ENCODE results near the gene PRG3. TPM values are rescaled to one million over a fixed set of nuclear protein-coding genes. Genes with fewer than 3 reads are reported as not detected.

Gene PRG3
- total RNA-seq, 1 donor from 2014 or later = not detected

DNA sequence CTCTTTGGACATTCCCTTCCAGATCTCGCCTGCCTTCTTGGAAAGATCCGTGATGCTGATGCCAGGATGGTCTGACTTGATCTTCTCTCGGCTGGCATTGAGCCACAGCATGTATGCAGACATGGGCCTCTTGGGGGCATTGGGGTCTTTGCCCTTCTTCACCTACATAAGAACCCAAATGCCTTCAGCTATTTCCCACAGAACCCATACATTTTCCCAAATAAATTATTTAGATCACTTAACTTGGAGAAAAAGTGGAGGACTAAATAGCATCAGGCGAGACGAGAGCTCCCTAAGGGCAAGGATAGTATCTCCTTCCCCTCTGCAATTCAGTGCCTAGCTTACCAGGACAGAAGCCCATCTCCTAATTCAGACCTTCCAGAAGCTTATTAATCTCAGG lies 53.2 kb downstream of the PRG3 start:
- TF ChIP-seq CTCF (IDR thresholded peaks at IDR 0.05; ENCODE audit: partially characterized antibody, unreplicated experiment) = no peak
- Mint-ChIP-seq H3K9me3 (ENCODE audit: unreplicated experiment) (peaks cover 23% of the 10 kb centered on the region), H3K4me3 (ENCODE audit: unreplicated experiment) (no peak overlapping the region), H3K27me3 (ENCODE audit: unreplicated experiment) (peaks cover 22% of the 10 kb centered on the region), H3K36me3 (ENCODE audit: unreplicated experiment) (no peaks in the 10 kb centered on the region), H3K4me1 (ENCODE audit: low read depth, unreplicated experiment) (peaks cover 16% of the 10 kb centered on the region), H3K27ac (ENCODE audit: unreplicated experiment) (peak overlapping the region; percentile 54)
- no peak for DNase-seq

Other genes starting within 250 kb of the PRG3 start
- 29.0 TPM for gene LRRC55, start 199.2 kb downstream of the PRG3 start, total RNA-seq (ENCODE audit: unreplicated experiment)
- 0.37 TPM for gene APLNR, start 143.9 kb downstream of the PRG3 start, total RNA-seq (ENCODE audit: unreplicated experiment)
- 198 TPM for gene TNKS1BP1, start 56.2 kb downstream of the PRG3 start, total RNA-seq (ENCODE audit: unreplicated experiment)
- 91.4 TPM for gene SSRP1, start 45.3 kb downstream of the PRG3 start, total RNA-seq (ENCODE audit: unreplicated experiment)
- 496 TPM for gene P2RX3, start 42.8 kb downstream of the PRG3 start, total RNA-seq (ENCODE audit: unreplicated experiment)
- gene PRG2, start 9.5 kb upstream of the PRG3 start, total RNA-seq (ENCODE audit: unreplicated experiment) = not detected
- 10.8 TPM for gene SLC43A3, start 46.0 kb upstream of the PRG3 start, total RNA-seq (ENCODE audit: unreplicated experiment)
- 119 TPM for gene RTN4RL2, start 79.4 kb upstream of the PRG3 start, total RNA-seq (ENCODE audit: unreplicated experiment)
- 5.2 TPM for gene SLC43A1, start 134.6 kb upstream of the PRG3 start, total RNA-seq (ENCODE audit: unreplicated experiment)
- 51.2 TPM for gene TIMM10, start 149.6 kb upstream of the PRG3 start, total RNA-seq (ENCODE audit: unreplicated experiment)
- gene SMTNL1, start 156.4 kb upstream of the PRG3 start, total RNA-seq (ENCODE audit: unreplicated experiment) = not detected
- gene UBE2L6, start 186.5 kb upstream of the PRG3 start, total RNA-seq (ENCODE audit: unreplicated experiment) = 199 TPM
- 46.1 TPM for gene SERPING1, start 216.5 kb upstream of the PRG3 start, total RNA-seq (ENCODE audit: unreplicated experiment)

All from glutamatergic neuron (in vitro differentiated cells).